Epithelial cell of proximal tubule (primary cell): ENCODE results near the gene SCRN3. TPM values are rescaled to one million over a fixed set of nuclear protein-coding genes. Genes with fewer than 3 reads are reported as not detected.

ENCODE experiments used
- DNase-seq: peaks from one replicate; pipeline ENCODE4 v3.0.0-alpha.2; 2011; ENCODE audit warnings: low read depth
- H3K4me3 ChIP-seq: 2 replicates; pipeline ENCODE4 v1.5.1; 2011; ENCODE audit warnings: low read depth, mild to moderate bottlenecking, low read length
- total RNA-seq: library from RNA; depleted of rRNA; stranded (reverse); fragments of >200 nt; gene quantifications from 2 replicates; pipeline ENCODE4 v1.2.3, GENCODE V29; 2015
- TF ChIP-seq, protein P1 (sequence below): conservative IDR thresholded peaks from 2 replicates; pipeline ENCODE4 v1.5.1; 2012; ENCODE audit warnings: low read depth, mild to moderate bottlenecking, low read length

Gene SCRN3
- total RNA-seq, 1 donor from 2014 or later = 5.3 TPM

DNA sequence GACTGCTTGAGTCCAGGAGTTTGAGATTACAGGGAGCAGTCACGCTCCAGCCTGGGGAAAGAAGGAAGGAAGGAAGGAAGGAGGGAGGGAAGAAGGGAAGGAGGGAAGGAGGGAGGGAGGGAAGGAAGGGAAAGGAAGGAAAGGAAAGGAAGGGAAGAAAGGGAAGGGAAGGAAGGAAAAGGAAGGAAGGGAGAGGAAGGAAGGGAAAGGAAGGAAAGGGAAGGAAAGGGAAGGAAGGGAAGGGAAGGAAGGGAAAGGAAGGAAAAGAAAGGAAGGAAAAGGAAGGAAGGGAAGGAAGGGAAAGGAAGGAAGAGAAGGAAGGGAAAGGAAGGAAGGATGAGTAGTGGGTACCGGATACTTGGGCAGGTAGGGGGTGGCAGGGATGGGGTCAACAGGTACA, 59.0 kb downstream of the SCRN3 start:
- TF ChIP-seq, protein P1, sequence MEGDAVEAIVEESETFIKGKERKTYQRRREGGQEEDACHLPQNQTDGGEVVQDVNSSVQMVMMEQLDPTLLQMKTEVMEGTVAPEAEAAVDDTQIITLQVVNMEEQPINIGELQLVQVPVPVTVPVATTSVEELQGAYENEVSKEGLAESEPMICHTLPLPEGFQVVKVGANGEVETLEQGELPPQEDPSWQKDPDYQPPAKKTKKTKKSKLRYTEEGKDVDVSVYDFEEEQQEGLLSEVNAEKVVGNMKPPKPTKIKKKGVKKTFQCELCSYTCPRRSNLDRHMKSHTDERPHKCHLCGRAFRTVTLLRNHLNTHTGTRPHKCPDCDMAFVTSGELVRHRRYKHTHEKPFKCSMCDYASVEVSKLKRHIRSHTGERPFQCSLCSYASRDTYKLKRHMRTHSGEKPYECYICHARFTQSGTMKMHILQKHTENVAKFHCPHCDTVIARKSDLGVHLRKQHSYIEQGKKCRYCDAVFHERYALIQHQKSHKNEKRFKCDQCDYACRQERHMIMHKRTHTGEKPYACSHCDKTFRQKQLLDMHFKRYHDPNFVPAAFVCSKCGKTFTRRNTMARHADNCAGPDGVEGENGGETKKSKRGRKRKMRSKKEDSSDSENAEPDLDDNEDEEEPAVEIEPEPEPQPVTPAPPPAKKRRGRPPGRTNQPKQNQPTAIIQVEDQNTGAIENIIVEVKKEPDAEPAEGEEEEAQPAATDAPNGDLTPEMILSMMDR = no peak
- H3K4me3 ChIP-seq = no peak overlapping the region
- DNase-seq = no peak

DNA sequence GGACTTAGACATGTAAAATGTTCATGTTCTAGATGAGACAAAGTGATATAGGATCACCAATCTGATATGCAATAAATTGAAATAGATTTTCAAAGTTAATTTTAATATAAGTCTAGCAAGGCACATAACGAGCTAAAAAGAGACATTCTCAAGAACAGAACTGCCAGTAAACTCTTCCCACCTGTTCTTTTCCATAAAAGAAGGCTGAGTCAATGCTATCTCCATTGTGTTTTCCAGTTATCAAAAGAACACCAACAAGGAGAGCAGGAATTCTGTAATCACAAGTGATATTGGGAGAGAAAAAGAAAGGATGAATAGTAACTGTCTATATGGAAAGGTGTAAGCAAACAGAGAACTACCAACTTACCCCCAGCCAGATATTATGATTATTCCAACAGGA, 65.7 kb downstream of the SCRN3 start:
- DNase-seq = no peak
- TF ChIP-seq, protein P1 = no peak
- H3K4me3 ChIP-seq = no peak overlapping the region

DNA sequence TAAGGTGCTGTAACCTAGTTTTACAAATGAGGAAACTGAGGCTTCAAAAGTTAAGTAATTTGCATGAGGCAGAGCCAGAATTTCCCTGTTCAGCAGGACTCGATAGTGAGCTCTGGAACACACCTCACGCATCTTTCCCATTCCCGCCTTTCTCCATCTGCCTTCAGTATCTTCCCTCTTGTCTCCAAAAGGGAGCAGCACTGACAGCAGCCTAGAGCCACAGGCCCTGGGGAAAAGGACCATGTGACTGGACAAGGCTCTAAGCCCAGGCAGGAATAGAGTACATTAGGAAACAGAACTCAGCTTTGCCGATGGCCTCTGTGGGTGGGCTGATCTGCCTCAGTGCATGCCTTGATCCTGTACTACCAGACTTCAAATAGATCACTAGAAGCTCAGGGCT, 69.8 kb downstream of the SCRN3 start:
- H3K4me3 ChIP-seq = no peak overlapping the region
- no peak for DNase-seq
- TF ChIP-seq, protein P1 = peak; percentile 22

GRCh38 chr2:174473796-174474195, 78.3 kb downstream of the SCRN3 start:
- no peak overlapping the region for H3K4me3 ChIP-seq
- TF ChIP-seq, protein P1 = no peak
- no peak for DNase-seq

DNA sequence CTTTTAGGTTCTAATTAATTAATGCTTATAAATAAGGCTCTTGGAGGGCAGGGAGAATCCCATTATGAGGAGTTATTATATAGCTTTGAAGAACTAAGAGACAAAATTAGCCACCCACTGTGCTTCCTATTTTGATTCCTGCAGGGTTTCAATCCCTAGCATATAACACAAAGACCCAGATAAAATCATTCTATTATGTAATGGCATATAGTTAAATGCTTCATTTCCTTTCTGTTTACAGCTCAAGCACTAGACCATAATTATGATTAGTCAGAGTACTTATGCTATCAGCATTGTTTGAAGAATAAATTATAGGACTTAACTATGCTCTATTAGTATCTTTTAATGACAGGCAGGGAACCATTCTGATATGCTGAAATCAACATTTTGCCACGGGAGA, 82.2 kb downstream of the SCRN3 start:
- H3K4me3 ChIP-seq = no peak overlapping the region
- no peak for DNase-seq
- TF ChIP-seq, protein P1 = no peak

Other genes starting within 250 kb of the SCRN3 start
- gene OLA1, start 147.2 kb upstream of the SCRN3 start, total RNA-seq = 104 and 171 TPM in 2 replicates
- 0.06 TPM in 1 of 2 replicates, not detected in the other for gene SP9, start 60.8 kb upstream of the SCRN3 start, total RNA-seq
- 0.87 and 1.7 TPM in 2 replicates for gene GPR155, start 91.3 kb downstream of the SCRN3 start, total RNA-seq
- gene WIPF1, start 202.1 kb downstream of the SCRN3 start, total RNA-seq = 7.6 and 8.4 TPM in 2 replicates